VCaP (cell line): Measurements from ENCODE around the gene EPHA8.

Source experiments
- H3K27ac ChIP-seq: fragments of 450-650 bp; 2 replicates; pipeline ENCODE4 v1.5.1; 2017
- CTCF ChIP-seq: fragments of 450-650 bp; conservative IDR thresholded peaks from 2 replicates; pipeline ENCODE4 v1.5.1; 2017; ENCODE audit warnings: mild to moderate bottlenecking, moderate library complexity

The EPHA8 gene

DNA sequence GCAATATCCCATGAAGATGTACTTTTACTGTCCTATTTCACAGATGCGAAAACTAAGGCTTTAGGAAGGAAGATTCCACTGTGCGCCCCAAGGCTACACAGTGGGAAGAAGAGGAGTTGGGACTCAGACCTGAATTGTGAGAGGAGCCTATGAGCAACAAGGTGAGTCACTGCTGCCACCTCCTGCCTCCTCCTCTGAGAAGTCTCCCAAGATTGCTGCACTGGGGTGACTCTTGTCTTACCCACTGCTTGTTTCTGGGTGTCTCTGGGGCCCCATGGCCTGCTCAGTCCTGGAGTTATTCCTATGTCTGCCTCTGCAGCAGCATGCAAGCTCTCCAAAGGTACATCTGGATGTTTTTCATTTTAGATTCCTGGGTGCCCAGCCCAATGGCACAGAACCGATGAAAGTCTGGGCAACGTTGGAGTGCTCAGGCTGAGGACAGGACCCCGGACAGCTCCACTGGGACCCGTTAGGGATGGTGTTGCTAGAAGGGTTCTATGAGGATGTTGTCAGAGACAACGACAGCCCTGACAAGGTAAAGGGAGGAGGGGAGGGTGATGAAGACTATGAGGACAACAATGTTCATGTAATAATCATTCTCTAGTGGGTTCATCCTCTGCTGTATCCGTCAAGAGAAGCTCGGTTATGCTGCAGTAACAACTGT, 62.1 kb downstream of the EPHA8 start:
- no peak overlapping the region for H3K27ac ChIP-seq
- no peak for TF ChIP-seq CTCF

GRCh38 chr1:22626237-22627157, 63.2 kb downstream of the EPHA8 start:
- H3K27ac ChIP-seq, result no peak overlapping the region
- no peak for TF ChIP-seq CTCF

DNA sequence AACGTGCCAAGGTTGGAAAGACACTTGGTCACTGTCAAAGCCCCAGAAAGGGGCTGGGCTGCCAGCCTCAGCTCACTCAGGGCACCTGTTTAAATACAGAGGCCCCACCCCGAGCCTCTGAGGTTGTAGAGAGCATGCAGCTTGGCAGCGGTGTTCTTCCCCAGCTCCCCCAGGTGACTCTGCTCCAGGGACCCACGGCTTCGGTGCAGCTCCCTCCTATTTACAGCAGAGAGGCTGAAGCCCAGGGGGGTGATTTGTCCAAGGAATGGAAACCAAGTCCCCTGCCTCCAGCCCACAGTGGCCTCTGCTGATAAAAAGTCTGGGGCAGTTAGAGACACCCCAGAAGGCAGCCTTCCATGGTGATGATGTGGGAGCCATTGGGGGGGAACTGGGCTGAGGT, 64.0 kb downstream of the EPHA8 start:
- no peak overlapping the region; the same call in 1 of the 2 replicates for H3K27ac ChIP-seq
- TF ChIP-seq CTCF, result no peak

DNA sequence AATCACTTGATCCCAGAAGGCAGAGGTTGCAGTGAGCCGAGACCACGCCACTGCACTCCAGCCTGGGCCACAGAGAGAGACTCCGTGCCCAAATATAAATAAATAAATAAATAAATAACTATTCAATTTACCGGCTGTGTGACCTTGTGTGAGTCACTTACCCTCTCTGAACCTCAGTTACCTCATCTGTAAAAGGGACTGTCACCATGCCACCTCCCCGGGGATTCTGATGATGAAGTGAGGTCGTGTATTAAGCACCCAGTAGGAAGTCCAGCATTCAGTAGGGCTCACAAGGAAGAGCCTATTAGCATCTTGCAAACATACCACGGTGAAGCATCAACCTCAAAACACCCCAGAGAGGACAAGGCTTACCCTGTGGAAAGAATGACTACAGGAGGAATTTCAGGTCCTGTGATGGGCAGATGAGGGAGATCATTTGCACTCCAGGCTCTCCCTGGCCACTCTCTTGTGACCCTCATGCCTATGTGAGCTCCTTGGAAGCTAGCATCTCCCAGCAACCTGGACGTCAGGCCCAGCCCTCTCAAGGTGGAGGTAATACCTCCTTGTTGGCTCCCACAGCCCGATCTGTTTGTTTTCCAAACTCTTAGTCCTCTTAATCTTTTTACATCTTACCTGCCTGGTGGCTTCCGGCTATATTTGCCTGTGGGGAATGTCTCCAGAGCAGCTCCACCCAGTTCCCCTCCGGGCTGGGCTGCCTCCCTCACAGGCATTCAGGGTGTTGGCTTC, 65.6 kb downstream of the EPHA8 start:
- peak overlapping the region; percentile 64 for H3K27ac ChIP-seq
- TF ChIP-seq CTCF, result no peak

DNA sequence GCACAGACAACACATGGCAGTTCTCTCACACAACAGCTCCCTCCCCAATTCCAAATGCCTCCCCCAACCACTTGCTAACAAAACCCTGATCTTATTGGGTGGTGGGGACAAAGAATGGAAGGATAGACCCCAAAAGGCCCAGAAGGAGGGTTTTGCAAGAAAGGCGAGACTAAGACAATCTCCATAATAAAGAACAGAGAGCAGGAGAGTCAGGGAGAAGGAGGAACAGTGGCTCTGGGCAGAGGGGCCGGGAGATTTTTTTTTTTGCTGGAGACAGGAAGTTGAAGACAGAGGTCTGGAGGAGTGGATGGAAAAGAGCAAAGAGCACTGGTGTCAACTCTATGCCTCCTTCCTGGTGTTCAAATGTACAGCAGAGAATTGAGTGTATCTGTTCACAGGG, 66.6 kb downstream of the EPHA8 start:
- TF ChIP-seq CTCF, result no peak
- peak overlapping the region; percentile 64 for H3K27ac ChIP-seq

DNA sequence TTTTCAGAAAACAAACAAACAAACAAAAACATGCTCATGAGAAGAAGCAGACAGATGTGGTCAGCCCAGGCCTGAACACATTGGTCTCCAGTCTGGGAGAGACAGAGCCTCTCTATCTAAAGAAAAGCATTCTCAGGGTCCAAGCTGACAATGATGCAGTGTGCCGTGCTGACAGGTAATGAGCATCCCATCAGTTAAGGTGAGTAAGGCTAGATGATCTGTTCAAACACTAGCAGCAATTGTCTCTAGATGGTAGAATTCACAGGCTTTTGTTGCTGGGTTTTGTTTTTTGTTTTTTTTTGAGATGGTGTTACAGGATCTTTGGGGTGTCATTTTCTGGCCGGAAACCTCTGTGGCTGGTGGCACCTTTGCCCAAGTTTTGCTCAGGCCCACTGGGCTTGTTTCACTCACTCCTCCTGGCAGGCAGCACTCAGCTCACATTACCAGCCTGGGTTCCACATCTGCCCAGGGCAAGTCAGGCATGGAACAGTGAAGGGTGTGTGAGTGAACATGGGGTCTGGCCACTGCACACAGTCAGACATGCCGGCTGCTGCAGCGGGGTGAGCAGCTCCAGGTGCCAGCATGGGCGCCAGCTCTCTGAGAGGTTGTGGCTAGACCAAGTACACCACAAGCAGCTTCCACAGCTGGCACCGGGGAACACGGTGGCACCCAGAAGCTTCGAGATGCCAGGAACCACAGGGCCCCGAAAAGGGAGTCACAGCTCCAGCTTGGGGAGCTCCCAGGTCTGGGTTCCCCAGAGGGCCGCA, 70.6 kb downstream of the EPHA8 start:
- H3K27ac ChIP-seq, result no peak overlapping the region

More for the DNA sequence above, 70.6 kb downstream of the EPHA8 start:
- no peak for TF ChIP-seq CTCF
